Liver (tissue), 3 donors: Measurements from ENCODE around the gene SH2D2A.

Experiments
- ATF3 ChIP-seq: IDR thresholded peaks from 2 replicates; pipeline ENCODE4 v1.6.1; 2016; ENCODE audit warnings: antibody characterized with exemption
- CTCF ChIP-seq: fragments of 150-350 bp; IDR thresholded peaks from 2 replicates; pipeline ENCODE4 v1.5.1; 2017; ENCODE audit warnings: improper control_type of control experiment, low read depth, low read length; ENCODE audit not compliant: missing input control
- FOXA1 ChIP-seq: IDR thresholded peaks from 2 replicates; pipeline ENCODE4 v1.6.1; 2016; ENCODE audit warnings: antibody characterized with exemption
- NR2F2 ChIP-seq: IDR thresholded peaks from 2 replicates; pipeline ENCODE4 v1.6.1; 2016; ENCODE audit warnings: antibody characterized with exemption
- RAD21 ChIP-seq, 2 donors: IDR thresholded peaks; 2 replicates each; pipeline ENCODE4 v1.6.1; 2016; ENCODE audit warnings: antibody characterized with exemption in 2 of 2, mild to moderate bottlenecking in 2 of 2
- RXRA ChIP-seq, 2 donors: IDR thresholded peaks; 2 replicates each; pipeline ENCODE4 v1.6.1; 2017 to 2018; ENCODE audit warnings: antibody characterized with exemption in 2 of 2, mild to moderate bottlenecking in 1 of 2
- SP1 ChIP-seq: IDR thresholded peaks from 2 replicates; pipeline ENCODE4 v1.6.1; 2018; ENCODE audit warnings: antibody characterized with exemption, mild to moderate bottlenecking
- TAF1 ChIP-seq: conservative IDR thresholded peaks from 2 replicates; pipeline ENCODE4 v1.6.1; 2016; ENCODE audit warnings: antibody characterized with exemption, mild to moderate bottlenecking
- YY1 ChIP-seq: IDR thresholded peaks from 2 replicates; pipeline ENCODE4 v1.6.1; 2016; ENCODE audit warnings: antibody characterized with exemption, mild to moderate bottlenecking
- TF ChIP-seq, protein P1 (sequence below): IDR thresholded peaks from 2 replicates; pipeline ENCODE4 v1.6.1; 2016; ENCODE audit warnings: antibody characterized with exemption, mild to moderate bottlenecking
- TF ChIP-seq, protein P2 (sequence below): IDR thresholded peaks from 2 replicates; pipeline ENCODE4 v1.6.1; 2016; ENCODE audit warnings: antibody characterized with exemption
- TF ChIP-seq, protein P3 (sequence below): IDR thresholded peaks from 2 replicates; pipeline ENCODE4 v1.6.1; 2016; ENCODE audit warnings: antibody characterized with exemption
- donor health status: healthy.
- donor health status: healthy.

DNA sequence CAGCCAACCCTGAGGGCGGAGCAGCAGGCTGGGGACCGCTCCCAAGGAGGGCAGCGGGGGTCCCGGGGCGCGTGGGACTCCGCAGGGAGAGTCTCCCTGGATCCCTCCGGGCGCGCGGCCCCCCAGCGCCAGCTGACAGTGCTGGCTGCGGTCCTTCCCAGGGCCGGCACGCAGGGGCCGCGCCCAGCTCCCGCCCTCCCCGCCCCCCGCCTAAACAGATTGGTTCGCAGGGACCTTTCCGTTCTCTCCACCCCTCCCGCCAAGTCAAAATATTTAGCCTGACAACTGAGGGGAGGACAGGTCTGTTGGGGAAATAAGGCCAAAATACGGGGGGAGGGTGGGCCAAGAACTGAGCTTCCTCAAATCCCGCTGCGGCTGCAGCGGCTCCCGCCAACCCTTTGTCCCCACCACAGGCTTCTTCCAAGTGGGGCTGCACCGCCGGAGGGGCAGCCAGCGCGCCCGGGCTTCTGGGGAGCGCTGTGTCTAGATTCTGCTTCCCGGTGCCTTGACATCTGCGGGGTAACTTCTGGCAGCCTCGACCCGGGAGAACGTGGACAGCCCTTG lies 42.4 kb upstream of the SH2D2A start, which contains the start of gene INSRR:
- TF ChIP-seq TAF1 (no peak), CTCF (no peak), YY1 (no peak), SP1 (no peak), FOXA1 (no peak), NR2F2 (no peak), RAD21 (IDR thresholded peaks at IDR 0.05) (no peak), RXRA (IDR thresholded peaks at IDR 0.05) (no peak), ATF3 (no peak)
- TF ChIP-seq, protein P1, sequence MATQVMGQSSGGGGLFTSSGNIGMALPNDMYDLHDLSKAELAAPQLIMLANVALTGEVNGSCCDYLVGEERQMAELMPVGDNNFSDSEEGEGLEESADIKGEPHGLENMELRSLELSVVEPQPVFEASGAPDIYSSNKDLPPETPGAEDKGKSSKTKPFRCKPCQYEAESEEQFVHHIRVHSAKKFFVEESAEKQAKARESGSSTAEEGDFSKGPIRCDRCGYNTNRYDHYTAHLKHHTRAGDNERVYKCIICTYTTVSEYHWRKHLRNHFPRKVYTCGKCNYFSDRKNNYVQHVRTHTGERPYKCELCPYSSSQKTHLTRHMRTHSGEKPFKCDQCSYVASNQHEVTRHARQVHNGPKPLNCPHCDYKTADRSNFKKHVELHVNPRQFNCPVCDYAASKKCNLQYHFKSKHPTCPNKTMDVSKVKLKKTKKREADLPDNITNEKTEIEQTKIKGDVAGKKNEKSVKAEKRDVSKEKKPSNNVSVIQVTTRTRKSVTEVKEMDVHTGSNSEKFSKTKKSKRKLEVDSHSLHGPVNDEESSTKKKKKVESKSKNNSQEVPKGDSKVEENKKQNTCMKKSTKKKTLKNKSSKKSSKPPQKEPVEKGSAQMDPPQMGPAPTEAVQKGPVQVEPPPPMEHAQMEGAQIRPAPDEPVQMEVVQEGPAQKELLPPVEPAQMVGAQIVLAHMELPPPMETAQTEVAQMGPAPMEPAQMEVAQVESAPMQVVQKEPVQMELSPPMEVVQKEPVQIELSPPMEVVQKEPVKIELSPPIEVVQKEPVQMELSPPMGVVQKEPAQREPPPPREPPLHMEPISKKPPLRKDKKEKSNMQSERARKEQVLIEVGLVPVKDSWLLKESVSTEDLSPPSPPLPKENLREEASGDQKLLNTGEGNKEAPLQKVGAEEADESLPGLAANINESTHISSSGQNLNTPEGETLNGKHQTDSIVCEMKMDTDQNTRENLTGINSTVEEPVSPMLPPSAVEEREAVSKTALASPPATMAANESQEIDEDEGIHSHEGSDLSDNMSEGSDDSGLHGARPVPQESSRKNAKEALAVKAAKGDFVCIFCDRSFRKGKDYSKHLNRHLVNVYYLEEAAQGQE, result no peak
- TF ChIP-seq, protein P2, sequence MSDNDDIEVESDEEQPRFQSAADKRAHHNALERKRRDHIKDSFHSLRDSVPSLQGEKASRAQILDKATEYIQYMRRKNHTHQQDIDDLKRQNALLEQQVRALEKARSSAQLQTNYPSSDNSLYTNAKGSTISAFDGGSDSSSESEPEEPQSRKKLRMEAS, result no peak
- TF ChIP-seq, protein P3, sequence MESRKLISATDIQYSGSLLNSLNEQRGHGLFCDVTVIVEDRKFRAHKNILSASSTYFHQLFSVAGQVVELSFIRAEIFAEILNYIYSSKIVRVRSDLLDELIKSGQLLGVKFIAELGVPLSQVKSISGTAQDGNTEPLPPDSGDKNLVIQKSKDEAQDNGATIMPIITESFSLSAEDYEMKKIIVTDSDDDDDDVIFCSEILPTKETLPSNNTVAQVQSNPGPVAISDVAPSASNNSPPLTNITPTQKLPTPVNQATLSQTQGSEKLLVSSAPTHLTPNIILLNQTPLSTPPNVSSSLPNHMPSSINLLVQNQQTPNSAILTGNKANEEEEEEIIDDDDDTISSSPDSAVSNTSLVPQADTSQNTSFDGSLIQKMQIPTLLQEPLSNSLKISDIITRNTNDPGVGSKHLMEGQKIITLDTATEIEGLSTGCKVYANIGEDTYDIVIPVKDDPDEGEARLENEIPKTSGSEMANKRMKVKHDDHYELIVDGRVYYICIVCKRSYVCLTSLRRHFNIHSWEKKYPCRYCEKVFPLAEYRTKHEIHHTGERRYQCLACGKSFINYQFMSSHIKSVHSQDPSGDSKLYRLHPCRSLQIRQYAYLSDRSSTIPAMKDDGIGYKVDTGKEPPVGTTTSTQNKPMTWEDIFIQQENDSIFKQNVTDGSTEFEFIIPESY, result no peak
